HL-60/S4 treated with phorbol 12-myristate 13-acetate at 8.2 ng/mL for 4 days and 3 days (cell line): ENCODE measurements around the gene GARIN5B.

Experiments used
- in situ Hi-C: fragments of 300-500 bp; cut with MboI; formaldehyde crosslinking; loops from 2 replicates; pipeline ENCODE4 v1.15.0; 2022; ENCODE audit warnings: low sequenced_read_pairs

GARIN5B gene

GRCh38 chr19:55372316-55373081 is 9.4 kb upstream of the GARIN5B start:
- in situ Hi-C loops: no loop called here

DNA sequence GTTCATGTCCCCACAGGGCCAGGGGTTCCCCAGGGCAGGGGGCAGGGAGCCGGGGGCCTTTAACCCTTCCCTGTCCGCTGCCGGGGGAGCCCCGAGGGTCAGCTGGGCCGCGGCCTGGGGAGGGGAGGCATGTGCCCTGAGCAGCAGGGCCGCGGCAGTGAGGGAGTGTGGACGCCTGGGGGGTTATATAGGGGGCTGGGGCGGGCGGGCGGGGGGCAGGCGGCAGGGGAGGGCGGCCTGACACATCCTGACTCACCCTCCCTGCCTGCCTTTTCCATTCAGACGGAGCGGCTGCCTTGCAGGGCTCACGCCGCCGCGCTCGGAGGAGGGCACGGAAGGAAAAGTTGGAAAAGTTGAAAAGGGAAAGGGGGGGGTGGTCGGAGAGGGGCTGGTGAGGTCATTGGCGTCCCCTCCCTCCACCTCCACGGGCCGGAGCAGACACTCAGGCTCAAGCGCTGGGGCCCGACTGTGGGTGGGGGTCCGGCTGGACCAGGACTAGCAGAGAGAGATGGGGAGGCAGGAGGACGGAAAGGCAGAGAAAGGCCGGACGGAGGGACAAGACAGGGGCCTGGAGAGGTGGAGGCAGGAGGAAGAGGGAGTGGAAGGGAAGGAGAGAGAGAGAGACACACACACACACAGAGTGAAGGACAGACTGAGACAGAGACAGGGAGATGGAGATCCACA is 7.4 kb upstream of the GARIN5B start, which contains the start of gene IL11:
Gene IL11, minus strand, starts transcription at position 159 of the 684 bp plus-strand sequence. Its CDS starts 153 bp downstream, at position 6.
- in situ Hi-C loops: no loop called here

GRCh38 chr19:55369653-55370304 is 6.7 kb upstream of the GARIN5B start:
- in situ Hi-C loops: no loop called here

- in situ Hi-C loops: no loop called here
Observed at GRCh38 chr19:55368701-55369563, 5.9 kb upstream of the GARIN5B start.

DNA sequence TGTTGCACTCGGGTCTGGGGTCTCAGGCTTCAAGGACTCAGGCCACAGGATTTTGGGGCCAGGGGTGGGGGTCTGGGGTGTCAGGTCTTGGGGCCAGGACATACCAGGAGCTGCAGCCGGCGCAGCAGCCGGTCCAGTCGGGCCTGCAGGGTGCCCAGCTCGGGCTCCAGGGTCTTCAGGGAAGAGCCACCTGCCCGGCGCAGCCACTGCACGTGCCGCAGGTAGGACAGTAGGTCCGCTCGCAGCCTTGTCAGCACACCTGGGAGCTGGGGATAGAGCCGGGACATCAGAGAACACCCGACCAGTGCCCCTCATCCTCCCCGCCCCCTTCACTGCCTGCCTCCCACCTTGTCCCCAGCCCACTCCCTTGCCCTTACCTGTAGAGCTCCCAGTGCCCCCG is 5.0 kb upstream of the GARIN5B start:
- in situ Hi-C loops: no loop called here

GRCh38 chr19:55366790-55367189 is 3.7 kb upstream of the GARIN5B start:
- in situ Hi-C loops: no loop called here

DNA sequence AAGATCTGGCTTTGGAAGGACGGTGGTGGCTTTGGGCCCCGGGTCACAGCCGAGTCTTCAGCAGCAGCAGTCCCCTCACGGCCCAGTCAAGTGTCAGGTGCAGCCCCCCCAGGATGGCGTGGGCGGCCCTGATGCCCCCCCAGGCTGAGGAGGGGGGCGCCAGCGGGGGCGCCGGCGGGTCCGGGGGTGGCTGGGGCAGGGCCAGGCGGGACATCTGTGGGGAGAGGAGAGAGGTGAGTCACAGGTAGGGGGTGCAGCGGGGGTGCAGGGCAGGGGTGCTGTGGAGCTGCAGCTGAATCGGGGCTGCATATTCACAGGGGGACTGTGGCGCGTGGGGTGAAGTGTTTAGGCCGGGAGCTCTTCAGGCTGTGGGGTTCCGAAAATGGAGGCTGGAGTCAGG is 2.9 kb upstream of the GARIN5B start:
- in situ Hi-C loops: no loop called here

- in situ Hi-C loops: no loop called here
Observed at GRCh38 chr19:55365245-55365644, 2.2 kb upstream of the GARIN5B start.

DNA sequence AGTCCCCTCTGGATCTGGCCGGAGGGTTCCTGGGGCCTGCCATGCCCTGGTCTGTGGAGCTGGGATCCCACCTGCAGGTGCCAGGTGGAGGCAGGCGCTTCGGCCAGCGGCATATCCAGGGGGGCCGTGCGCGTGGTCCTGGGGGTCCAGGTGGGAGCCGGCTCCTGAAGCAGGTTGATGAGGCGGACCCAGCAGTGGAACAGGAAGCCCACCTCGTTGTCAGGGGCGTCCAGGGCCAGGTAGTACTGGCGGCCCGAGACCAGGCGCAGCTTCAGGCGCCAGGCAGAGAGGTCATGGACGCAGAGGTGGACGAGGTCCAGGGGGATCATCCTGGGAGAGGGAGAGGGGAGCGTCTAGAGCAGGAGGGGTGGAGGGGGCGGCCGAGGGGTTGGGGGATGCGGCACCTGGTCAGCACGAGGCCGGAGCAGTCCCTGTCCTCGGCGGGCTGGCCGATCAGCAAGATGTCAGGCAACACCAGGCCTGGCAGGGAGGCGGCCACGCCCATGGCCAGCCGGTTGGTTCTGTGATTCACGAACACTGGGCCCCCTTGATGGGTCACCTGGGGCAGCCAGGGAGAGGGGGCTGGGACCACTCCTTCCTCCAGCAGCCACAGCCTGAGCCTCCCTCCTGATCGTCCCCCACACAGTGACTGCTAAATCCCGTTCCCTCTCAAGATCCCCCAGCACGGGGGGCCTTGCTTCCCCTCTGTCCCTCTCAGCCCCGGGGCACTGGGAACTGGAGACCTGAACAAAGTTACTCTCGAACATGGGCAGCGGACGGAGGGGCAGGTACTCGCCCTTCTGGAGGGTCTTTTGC is 678 bp downstream of the GARIN5B start:
- in situ Hi-C loops: no loop called here

- in situ Hi-C loops: no loop called here
Observed at GRCh38 chr19:55360902-55361301, 2.2 kb downstream of the GARIN5B start.

DNA sequence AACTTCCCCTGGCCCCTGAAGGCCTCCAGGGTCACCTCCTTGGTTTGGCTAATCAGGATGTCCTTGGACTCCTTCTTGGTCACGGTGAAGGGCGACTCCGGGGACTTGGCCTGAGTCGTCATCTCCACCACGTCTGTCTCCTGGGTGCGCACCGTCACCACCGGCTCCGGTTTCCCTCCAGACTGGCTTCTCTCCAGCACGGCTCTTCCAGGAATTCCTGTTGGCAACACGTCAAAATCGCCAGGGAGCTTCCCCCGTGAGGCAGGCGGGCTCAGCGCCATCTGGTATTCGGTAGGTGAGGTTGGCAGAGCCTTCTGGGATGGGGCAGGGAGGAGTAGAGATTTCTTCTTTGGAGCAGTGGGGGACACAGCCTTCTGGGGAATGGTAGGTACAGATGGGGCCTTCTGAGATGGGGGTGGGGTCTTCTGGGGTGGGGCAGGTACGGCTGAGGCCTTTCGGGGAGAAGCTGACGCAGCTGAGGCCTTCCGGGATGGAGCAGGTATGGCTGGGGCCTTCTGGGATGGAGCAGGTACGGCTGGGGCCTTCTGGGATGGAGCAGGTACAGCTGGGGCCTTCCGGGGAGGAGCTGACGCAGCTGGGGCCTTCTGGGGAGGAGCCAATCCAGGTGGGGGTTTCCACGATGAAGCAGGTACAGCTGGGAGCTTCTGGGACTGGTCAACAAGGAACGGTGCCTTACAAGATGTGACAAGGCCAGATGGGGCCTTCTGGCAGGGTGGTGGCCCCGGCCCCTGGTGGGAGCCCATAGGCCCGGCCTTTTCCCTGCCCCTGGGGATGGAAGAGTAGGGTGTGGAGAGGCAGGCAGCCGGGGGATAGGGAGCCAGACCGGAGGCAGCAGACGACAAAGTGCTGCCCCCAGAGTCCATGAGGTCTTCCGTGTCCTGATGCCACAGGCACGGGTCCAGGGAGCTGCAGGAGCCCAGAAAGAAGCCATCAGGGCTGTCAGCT is 3.8 kb downstream of the GARIN5B start:
- in situ Hi-C loops: no loop called here

- in situ Hi-C loops: no loop called here
Observed at GRCh38 chr19:55358493-55358892, 4.6 kb downstream of the GARIN5B start.

GRCh38 chr19:55355213-55355821 is 7.7 kb downstream of the GARIN5B start:
- in situ Hi-C loops: no loop called here

GRCh38 chr19:55354698-55355212 is 8.3 kb downstream of the GARIN5B start, which contains the start of gene COX6B2:
COX6B2 (minus strand) TSS chr19:55354719; CDS start chr19:55354521, 198 bp downstream.
- in situ Hi-C loops: no loop called here

GRCh38 chr19:55353803-55354697 is 9.0 kb downstream of the GARIN5B start:
- in situ Hi-C loops: no loop called here

DNA sequence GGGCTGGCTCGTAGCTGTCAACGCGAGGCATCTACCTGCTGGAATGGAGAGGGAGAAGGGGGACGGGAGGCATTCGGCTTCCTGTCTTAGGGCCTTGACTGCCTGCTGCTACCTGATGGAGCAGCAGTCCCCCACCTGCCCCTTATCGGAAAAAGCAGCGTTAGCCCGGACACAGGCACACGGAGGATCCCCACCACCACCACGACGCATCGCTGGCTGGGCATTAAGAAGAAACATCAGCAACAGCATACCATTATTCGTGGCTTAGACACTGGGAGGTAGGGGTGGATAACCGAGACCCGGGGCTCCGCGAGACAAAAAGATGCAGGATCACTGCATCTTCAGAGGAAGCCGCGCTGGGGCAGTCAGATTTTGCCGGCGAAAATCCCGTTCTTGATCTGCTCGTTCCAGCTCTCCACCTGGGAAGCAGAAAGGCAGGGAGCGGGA is 9.7 kb downstream of the GARIN5B start:
- in situ Hi-C loops: no loop called here

GRCh38 chr19:55352549-55353145 is 10.4 kb downstream of the GARIN5B start:
- in situ Hi-C loops: no loop called here
